IPS-18c (cell line): Measurements from ENCODE around the gene VPS36.
"Not testable (repeated sequence)": the region's sequence is repeated elsewhere in the genome, so short reads cannot be mapped to it uniquely, and the experiment has no call there.

Experiments used
- H3K4me3 ChIP-seq: 2 replicates; pipeline ENCODE4 v1.7.0; 2013; ENCODE audit warnings: low read depth, mild to moderate bottlenecking, low read length, moderate library complexity; ENCODE audit not compliant: insufficient read depth
- H3K9me3 ChIP-seq: one replicate; pipeline ENCODE4 v1.6.1; 2013; ENCODE audit warnings: mild to moderate bottlenecking, low read length, moderate library complexity; ENCODE audit not compliant: control insufficient read depth, insufficient read depth

Gene VPS36

GRCh38 chr13:52450793-52451116 is 321 bp upstream of the VPS36 start:
- Histone ChIP-seq H3K4me3 (peak overlapping the region; percentile 95; the same call in 1 of the 2 replicates), H3K9me3 (peaks cover 2% of the 10 kb centered on the region)

- Histone ChIP-seq H3K9me3 (peaks cover 2% of the 10 kb centered on the region), H3K4me3 (peak overlapping the region; percentile 95)
These were observed 963 bp downstream of the VPS36 start for GRCh38 chr13:52449331-52450011.

DNA sequence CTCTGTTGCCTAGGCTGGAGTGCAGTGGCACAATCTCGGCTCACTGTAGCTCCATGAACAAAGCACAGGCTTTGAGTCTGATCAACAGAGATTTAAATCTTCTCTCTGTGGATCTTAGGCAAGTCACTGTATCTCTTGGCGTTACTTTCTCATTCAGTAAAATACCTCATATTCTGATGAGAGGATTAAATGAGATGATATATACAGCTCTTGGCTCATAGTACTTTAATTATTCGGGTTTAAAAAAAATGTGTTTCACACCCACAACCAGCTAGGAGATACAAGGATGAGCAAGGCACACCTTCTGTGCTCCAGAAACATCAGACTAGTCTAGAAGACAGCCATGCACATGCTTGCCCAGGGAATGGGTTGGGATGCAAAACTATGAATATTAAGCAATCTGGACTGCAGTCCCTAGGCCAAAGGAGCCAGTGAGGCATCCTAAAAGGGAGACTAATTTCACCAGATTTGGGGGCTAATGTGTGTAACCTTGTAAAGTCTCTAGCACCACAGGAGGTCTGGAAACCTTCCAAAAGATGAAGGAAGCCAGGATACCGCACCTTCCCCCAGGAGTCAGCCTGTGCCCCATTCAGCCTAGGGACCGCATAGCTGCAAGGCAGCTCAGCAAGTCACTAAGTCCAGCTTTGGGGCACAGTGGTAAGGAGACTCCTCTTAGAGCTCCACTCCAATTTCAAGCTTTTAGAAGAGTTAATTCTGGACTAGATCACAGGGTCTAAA is 2.5 kb downstream of the VPS36 start:
- no peak overlapping the region for H3K4me3 ChIP-seq

GRCh38 chr13:52447354-52447753 is 3.1 kb downstream of the VPS36 start:
- Histone ChIP-seq H3K9me3 (peaks cover 2% of the 10 kb centered on the region), H3K4me3 (no peak overlapping the region)

More for the DNA sequence above, 2.5 kb downstream of the VPS36 start:
- H3K9me3 ChIP-seq, result peaks cover 2% of the 10 kb centered on the region

DNA sequence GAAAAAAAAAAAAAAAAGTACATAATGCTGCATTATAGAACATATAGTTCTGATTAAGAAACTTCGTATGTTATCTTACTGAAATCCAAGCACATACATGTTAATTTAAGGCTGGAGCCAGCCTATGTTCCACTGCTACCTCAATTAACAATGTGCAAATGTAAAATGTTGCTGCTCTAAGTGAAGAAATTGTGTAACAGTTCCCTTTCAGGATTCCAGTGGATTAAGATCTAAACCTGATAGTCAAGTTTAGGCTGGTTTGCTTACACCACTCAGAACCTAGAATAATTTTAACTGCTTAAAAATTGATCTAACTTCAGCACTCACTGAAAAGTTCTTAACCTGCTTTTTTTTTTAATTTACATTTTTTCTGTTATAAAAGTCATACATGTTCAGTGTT is 4.2 kb downstream of the VPS36 start:
- no peak overlapping the region for H3K4me3 ChIP-seq
- H3K9me3 ChIP-seq, result peaks cover 2% of the 10 kb centered on the region

DNA sequence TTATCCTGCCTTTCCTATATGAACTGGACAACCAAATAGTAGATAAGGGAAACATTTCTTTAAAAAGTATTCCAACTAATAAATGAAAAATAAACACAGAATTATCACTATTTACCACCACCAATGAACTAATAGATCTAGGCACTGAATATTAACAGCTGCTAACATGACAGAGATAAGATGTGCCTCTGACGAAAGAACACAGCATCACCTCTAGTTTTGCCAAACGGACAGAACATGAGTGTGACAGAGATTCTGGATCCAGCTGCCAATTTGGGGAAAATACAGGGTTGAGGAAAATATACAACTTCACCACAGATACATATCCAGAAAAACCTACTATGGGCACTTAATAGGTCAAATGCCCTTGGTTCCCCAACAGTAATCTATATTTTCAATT is 18.0 kb downstream of the VPS36 start:
- no peaks in the 10 kb centered on the region for H3K9me3 ChIP-seq
- no peak overlapping the region for H3K4me3 ChIP-seq

- Histone ChIP-seq H3K4me3 (no peak overlapping the region), H3K9me3 (no peaks in the 10 kb centered on the region)
These were observed 22.1 kb downstream of the VPS36 start for GRCh38 chr13:52428295-52428694.

DNA sequence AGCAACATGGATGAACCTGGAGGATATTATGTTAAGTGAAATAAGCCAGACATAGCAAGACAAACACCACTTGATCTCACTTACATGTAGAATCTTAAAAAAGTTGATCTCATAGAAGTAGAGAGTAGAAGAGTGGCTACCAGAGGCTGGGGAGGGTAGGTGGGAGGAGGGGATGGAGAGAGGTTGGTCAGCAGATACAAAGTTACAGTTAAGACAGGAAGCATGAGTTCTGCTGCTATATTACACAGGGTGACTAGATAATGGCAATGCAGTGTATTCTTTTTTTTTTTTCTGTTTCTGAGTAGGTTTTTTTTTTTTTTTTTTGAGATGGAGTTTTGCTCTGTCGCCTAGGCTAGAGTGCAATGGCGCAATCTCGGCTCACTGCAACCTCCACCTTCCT is 29.2 kb downstream of the VPS36 start:
- Histone ChIP-seq H3K9me3 (no peaks in the 10 kb centered on the region), H3K4me3 (no peak overlapping the region)

DNA sequence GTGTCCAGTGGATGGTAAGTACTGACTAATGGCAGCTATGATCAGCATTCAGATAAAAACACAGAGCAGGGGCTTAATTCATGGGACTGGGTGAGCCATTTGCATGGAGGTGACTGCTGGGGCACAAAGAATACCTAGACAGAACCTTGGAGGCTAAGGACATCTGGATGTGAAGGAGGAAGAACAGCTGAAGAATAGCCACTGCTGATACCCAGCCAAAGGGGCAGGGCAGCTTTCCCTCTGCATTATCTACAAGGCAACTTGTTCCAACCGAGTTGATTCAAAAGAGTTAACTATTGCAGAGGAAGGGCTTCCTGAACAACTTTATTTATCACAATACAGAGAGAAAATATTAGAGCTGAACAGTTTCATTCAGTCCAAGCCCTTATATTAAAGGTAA is 31.4 kb downstream of the VPS36 start:
- H3K9me3 ChIP-seq, result no peaks in the 10 kb centered on the region
- no peak overlapping the region for H3K4me3 ChIP-seq

- Histone ChIP-seq H3K4me3 (no peak overlapping the region), H3K9me3 (no peaks in the 10 kb centered on the region)
These were observed 35.5 kb downstream of the VPS36 start for GRCh38 chr13:52414963-52415362.

DNA sequence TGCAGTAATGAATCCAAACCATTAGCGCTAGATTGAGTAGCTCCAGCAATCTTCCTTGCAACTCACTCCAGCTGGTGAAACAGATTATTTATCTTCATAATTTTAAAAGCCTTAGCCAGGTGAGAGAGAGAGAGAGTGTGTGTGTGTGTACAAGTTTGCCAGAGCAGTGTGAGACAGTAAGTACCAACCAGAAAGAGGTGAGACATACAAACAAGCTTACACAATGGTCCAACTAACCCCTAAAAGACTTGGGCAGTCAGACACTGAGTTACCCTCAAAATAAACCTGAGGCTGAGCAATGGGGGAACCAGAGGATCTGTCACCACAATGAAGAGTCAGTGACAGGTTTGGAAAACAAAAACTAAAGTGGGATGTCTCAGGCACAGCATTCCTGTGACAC is 36.4 kb downstream of the VPS36 start:
- H3K9me3 ChIP-seq, result no peaks in the 10 kb centered on the region
- no peak overlapping the region for H3K4me3 ChIP-seq

DNA sequence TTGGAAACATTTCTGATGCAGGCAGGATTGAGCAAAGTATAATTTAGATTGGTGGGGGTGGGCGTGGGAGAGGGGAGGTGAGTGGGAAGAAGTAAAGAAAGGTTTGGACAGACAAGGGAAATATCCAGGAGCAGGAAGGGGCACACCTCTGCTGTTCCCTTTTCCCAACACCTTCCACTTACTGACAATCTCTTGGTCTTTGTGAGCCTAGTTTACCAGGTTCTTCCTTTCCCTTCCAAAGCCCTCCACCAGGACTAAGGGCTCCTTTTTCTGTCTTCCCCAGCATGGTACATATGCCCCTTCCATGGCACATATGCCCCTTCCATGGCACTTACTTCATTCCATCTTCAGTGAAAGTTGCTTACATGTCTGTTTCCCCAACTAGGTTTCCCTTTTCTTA is 38.3 kb downstream of the VPS36 start:
- H3K4me3 ChIP-seq, result no peak overlapping the region
- H3K9me3 ChIP-seq, result no peaks in the 10 kb centered on the region

DNA sequence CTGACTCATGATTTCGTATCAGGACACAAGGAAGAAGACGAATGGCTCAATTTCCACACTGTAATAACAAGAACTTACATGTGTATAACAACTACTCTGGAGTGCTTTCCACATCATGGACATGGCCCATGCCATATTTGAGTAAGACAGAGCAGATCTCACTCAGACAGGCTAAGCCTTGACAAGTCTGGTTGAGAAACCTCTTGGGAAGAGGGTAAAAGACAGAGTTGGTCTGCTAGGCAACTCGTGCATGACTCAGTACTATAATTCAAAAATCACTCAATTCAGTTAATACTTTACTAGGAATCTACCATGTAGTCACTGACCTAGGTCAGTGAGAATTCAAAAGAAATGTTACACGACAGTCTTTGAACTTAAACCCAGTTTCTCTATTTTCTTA is 38.8 kb downstream of the VPS36 start:
- Histone ChIP-seq H3K9me3 (no peaks in the 10 kb centered on the region), H3K4me3 (no peak overlapping the region)

- not testable (repeated sequence) for H3K9me3 ChIP-seq, H3K4me3 ChIP-seq
These were observed 42.3 kb downstream of the VPS36 start for GRCh38 chr13:52408071-52408658.

DNA sequence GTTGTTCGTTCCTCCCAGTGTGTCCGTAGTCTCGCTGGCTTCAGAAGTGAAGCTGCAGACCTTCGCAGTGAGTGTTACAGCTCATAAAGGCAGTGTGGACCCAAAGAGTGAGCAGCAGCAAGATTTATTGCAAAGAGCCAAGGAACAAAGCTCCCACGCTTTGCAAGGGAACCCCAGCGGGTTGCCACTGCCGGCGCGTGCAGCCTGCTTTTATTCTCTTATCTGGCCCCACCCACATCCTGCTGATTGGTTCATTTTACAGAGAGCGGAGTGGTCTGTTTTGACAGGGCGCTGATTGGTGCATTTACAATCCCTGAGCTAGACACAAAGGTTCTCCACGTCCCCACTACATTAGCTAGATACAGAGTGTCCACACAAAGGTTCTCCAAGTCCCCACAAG is 43.0 kb downstream of the VPS36 start:
- not testable (repeated sequence) for H3K4me3 ChIP-seq, H3K9me3 ChIP-seq

DNA sequence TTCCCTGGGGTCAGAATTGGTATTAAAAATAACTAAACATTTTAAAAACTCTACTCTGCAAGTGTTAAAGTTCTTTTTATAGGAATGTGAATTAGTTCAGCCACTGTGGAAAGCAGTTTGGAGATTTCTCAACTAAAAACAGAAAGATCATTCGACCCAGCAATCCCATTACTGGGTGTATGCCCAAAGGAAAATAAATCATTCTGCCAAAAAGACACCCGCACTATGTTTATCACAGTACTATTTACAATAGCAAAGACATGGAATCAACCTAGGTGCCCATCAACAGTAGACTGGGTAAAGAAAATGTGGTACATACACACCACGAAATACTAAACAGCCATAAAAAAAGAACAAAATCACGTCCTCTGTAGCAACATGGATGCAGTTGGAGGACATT is 43.8 kb downstream of the VPS36 start:
- H3K9me3 ChIP-seq, result no peaks in the 10 kb centered on the region
- H3K4me3 ChIP-seq, result no peak overlapping the region

GRCh38 chr13:52405767-52406494 is 44.5 kb downstream of the VPS36 start, which contains the start of gene THSD1:
Gene THSD1 (minus strand): TSS chr13:52406172. CDS start chr13:52402600, 3,572 bp downstream.
- Histone ChIP-seq H3K4me3 (peak within 1 kb of the TSS; percentile 71), H3K9me3 (no peaks in the 10 kb centered on the region)

DNA sequence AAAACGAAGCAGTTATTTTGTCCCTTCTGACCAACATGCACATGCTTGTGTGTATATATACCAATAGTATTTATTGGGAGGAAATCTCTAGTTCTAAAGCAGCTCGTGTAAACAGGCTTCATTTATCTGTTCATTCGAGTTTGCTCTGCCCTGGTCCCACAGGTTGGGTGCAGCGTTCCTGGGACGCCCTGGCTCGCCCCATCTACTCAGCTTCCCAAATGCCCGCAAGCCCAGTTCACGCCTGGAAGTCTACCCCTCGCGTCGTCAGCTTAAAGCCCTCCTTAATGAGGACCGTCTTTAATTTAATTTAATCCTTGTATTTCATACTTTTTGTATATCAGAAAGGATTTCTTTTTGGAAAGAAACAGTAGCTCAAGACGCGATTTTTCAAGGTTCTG is 45.1 kb downstream of the VPS36 start:
- Histone ChIP-seq H3K4me3 (peak overlapping the region; percentile 71), H3K9me3 (no peaks in the 10 kb centered on the region)
